ENCODE data around the gene PHLDA1. TPM values are rescaled to one million over a fixed set of nuclear protein-coding genes. Genes with fewer than 3 reads are reported as not detected.
A peak's percentile ranks its signal among the peaks of the same experiment; 100 is the strongest.

PHLDA1 gene
- total and polyA plus RNA-seq, 8 donors, result 2.9 to 16.1 (median 5.0) TPM

DNA sequence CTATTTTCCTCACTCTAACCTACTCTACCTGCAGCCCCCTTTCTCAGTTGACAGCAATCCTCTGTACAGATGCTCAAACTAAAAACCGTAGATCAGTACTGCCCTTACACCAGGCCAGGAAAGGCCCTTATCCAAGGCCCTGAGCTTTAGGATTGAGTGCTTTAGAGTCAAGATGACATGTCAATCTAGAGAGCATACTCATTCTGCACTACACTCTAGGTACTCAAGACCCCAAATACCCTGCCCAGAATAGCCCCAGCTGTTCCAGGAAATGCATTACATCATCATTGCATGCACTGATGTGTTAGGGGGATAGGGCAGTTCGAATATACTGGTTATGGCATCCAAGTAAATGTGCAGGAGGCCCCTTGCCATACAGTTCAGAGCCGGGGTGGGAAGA, 3.5 kb upstream of the PHLDA1 start:
- intact Hi-C loops (cut with DNase I), result loop anchor here in 2 of 3 donors (10.0 kb wide), 2 partner anchors 500 to 510 kb away; no protein-coding TSS in a partner anchor

DNA sequence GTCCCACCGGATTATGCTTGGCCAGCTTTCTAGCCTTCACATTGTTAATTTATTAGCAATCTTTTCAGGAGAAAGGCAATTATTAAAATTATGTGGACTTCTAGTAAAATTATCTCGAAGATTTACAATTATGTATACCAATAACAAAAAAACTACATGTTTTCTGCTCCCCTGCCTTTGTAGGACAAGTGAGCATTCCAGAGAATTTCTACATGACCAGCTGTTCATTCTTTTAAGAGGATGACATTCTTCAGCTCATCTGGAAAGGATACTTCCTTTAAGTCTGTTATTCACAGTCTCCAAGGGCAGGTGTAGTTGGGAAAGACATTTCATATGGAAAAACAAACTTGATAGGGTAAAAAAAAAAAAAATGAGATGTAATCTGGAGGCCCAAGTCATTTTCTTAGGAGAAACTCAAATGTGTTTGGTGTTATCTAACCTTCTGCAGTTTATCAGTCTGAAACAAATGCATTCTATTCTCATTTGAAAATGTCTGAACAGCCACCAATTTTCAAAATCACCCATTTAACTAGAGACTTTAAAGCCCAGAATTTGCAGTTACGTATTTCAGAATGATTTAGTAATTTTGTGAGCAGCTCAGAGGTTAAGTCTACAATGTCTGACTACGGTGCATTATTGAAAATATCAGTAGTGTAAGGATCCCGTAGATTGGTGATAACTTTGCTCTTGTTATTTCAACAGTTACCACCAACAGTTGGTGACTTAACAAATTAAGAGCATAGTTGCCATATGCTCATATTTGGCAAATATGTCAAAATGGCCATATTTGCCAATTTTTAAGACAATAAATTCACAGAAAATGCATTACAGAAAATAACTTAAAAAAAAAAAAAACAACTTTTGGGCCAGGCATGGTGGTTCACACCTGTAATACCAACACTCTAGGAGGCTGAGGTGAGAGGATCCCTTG, 1.8 kb upstream of the PHLDA1 start:
- no peak for DNase-seq
- Histone ChIP-seq H3K4me3 (peak overlapping the region in 3 of 4 donors; percentile 68 to 74 (median 71)), H3K9me3 (no peaks in the 10 kb centered on the region), H3K27me3 (no peaks in the 10 kb centered on the region), H3K4me1 (peaks cover 0 to 16% (median 3%) of the 10 kb centered on the region in 3 donors), H3K27ac (peak overlapping the region; percentile 88 to 98 (median 96)), H3K36me3 (no peaks in the 10 kb centered on the region)
- no peak for FAIRE-seq
- no peak for ATAC-seq
- TF ChIP-seq, protein P1, sequence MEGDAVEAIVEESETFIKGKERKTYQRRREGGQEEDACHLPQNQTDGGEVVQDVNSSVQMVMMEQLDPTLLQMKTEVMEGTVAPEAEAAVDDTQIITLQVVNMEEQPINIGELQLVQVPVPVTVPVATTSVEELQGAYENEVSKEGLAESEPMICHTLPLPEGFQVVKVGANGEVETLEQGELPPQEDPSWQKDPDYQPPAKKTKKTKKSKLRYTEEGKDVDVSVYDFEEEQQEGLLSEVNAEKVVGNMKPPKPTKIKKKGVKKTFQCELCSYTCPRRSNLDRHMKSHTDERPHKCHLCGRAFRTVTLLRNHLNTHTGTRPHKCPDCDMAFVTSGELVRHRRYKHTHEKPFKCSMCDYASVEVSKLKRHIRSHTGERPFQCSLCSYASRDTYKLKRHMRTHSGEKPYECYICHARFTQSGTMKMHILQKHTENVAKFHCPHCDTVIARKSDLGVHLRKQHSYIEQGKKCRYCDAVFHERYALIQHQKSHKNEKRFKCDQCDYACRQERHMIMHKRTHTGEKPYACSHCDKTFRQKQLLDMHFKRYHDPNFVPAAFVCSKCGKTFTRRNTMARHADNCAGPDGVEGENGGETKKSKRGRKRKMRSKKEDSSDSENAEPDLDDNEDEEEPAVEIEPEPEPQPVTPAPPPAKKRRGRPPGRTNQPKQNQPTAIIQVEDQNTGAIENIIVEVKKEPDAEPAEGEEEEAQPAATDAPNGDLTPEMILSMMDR (IDR thresholded peaks at IDR 0.05), result no peak
- intact Hi-C loops (cut with DNase I), result loop anchor here in 2 of 3 donors (10.0 kb wide), 2 partner anchors 499 to 509 kb away; no protein-coding TSS in a partner anchor
- WGBS, 2 donors, result 39 to 47% methylated on average over 5 of the region's 5 CpGs

More for the DNA sequence above, 3.5 kb upstream of the PHLDA1 start:
- Histone ChIP-seq H3K4me1 (peaks cover 0 to 9% (median 0%) of the 10 kb centered on the region in 3 donors), H3K27ac (no peak overlapping the region), H3K36me3 (no peaks in the 10 kb centered on the region), H3K4me3 (no peak overlapping the region), H3K27me3 (no peaks in the 10 kb centered on the region), H3K9me3 (no peaks in the 10 kb centered on the region)
- ATAC-seq (no peak), FAIRE-seq (no peak), DNase-seq (no peak)
- TF ChIP-seq, protein P1 (IDR thresholded peaks at IDR 0.05), result no peak
- 75 to 76% methylated on average over 3 of the region's 3 CpGs for WGBS, 2 donors

DNA sequence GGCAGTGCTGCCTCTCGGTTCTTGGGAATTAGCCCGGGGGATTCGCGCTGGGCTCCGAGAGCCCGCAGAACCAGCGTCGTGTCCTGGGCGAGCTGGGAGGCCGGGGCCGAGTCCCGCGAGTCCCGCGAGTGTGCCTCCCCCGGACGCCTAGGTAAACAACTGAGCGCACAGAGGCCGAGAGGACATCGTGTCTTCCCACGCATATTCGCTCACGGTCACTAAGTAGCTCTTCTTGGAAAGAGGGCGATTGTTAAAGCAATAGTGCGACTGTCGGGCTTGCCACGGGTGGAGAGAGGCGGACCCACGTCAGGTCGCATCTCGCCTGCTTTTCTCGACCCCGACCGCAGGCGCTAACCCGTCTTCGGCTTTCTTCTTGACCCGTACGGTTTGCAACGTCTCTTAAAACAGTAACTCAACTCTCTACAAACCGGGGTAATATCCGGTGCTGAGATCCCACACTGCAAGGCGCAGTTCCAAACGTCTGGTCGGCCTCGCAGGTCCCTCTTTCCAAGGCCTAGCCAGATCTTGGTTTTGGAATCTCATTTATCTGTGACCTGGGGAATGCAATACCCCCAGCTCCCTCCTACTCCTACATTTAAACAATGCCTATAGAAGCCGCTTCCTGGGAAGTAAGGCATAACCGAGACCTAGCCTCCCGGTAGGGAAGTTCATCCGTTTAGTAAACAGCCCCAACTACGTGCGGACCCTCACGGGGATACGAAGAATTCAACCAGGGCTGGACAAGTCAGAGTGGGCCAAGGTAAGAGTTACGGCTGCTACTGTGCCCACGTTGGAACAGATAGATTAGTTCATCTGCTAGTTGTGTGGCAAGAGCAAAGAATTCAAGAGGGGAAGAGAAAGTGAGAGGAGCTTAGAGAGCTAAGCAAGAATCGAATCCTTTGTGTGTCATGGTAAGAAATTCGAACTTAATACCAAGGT, 736 bp upstream of the PHLDA1 start:
- intact Hi-C loops (cut with DNase I), result loop anchor here in 2 of 3 donors (10.0 kb wide), 2 partner anchors 498 to 508 kb away; no protein-coding TSS in a partner anchor
- Histone ChIP-seq H3K4me3 (peak overlapping the region; percentile 68 to 83 (median 72)), H3K27me3 (no peaks in the 10 kb centered on the region), H3K27ac (peak overlapping the region; percentile 88 to 98 (median 96)), H3K9me3 (no peaks in the 10 kb centered on the region), H3K36me3 (no peaks in the 10 kb centered on the region), H3K4me1 (peaks cover 0 to 17% (median 3%) of the 10 kb centered on the region in 3 donors)
- DNase-seq (peak in 4 of 6 donors; percentile 24 to 63 (median 58)), FAIRE-seq (no peak), ATAC-seq (peak; percentile 34 to 51 (median 40))
- TF ChIP-seq, protein P1 (IDR thresholded peaks at IDR 0.05), result no peak
- whole genome bisulfite sequencing, 2 donors, result 4 to 6% methylated on average over 58 of the region's 58 CpGs

DNA sequence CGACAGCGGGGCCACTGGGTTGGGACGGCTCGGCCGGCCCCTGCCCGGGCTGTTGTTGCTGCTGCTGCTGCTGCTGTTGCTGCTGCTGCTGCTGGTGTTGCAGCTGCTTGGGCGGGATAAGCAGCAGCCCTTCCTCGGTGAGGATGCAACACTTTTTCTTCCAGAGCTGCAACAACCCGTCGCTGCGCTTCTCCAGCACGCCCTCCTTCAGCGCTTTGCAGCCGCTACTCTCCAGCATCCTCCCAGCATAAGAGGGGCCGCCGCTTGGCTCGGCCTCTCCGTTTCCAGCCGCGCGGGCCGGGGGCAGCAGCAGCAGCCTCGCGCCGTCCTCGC, 529 bp downstream of the PHLDA1 start:
- Histone ChIP-seq H3K27me3 (no peaks in the 10 kb centered on the region), H3K36me3 (no peaks in the 10 kb centered on the region), H3K27ac (peak overlapping the region; percentile 88 to 98 (median 96)), H3K4me1 (peaks cover 0 to 19% (median 6%) of the 10 kb centered on the region in 3 donors), H3K9me3 (no peaks in the 10 kb centered on the region), H3K4me3 (peak overlapping the region; percentile 68 to 83 (median 72))
- DNase-seq, result no peak
- TF ChIP-seq, protein P1 (IDR thresholded peaks at IDR 0.05), result no peak
- 0 to 2% methylated on average over 26 of the region's 26 CpGs for WGBS, 2 donors
- no peak for FAIRE-seq
- intact Hi-C loops (cut with DNase I), result loop anchor here in 2 of 3 donors (10.0 kb wide), 2 partner anchors 496 to 506 kb away; no protein-coding TSS in a partner anchor
- no peak for ATAC-seq

Measured in pancreas (tissue), 10 donors.